Ascending aorta (tissue), 2 donors: ENCODE results near the gene DAAM2. TPM values are rescaled to one million over a fixed set of nuclear protein-coding genes. Genes with fewer than 3 reads are reported as not detected.
A peak's percentile ranks its signal among the peaks of the same experiment; 100 is the strongest.

Source experiments
- DNase-seq, 2 donors: peaks; one replicate each; pipeline ENCODE4 v3.0.0-alpha.2; 2019; ENCODE audit warnings: low spot score in 2 of 2
- H3K27ac ChIP-seq, 2 donors: fragments of 200-600 bp; sonication (generic); one replicate each; pipeline ENCODE4 v1.5.1; 2016 to 2017; ENCODE audit warnings: mild to moderate bottlenecking in 1 of 2
- H3K27me3 ChIP-seq: fragments of 200-600 bp; sonication (generic); one replicate; pipeline ENCODE4 v1.5.1; 2017
- H3K36me3 ChIP-seq, 2 donors: fragments of 200-600 bp; sonication (generic); one replicate each; pipeline ENCODE4 v1.5.1; 2016
- H3K4me1 ChIP-seq, 2 donors: fragments of 200-600 bp; sonication (generic); one replicate each; pipeline ENCODE4 v1.5.1; 2016 to 2017; ENCODE audit warnings: mild to moderate bottlenecking in 1 of 2
- H3K4me3 ChIP-seq, 2 donors: fragments of 200-600 bp; sonication (generic); one replicate each; pipeline ENCODE4 v1.5.1; 2016 to 2017; ENCODE audit warnings: mild to moderate bottlenecking in 1 of 2
- H3K9me3 ChIP-seq, 2 donors: fragments of 200-600 bp; sonication (generic); one replicate each; pipeline ENCODE4 v1.5.1; 2016
- CTCF ChIP-seq, 3 experiments: fragments of 200-600 bp in 2 of 3; fragments of 450-650 bp in 1 of 3; sonication (generic) in 2 of 3; IDR thresholded peaks; one replicate each; pipeline ENCODE4 v1.5.1; 2016 to 2019; ENCODE audit warnings: antibody characterized with exemption in 3 of 3, mild to moderate bottlenecking in 1 of 3, moderate library complexity in 1 of 3
- intact Hi-C: fragments of 100-400 bp; cut with DNase I; formaldehyde crosslinking; loops from one replicate; pipeline ENCODE4 v1.15.1; 2023
- total RNA-seq: library from RNA; depleted of rRNA; stranded (reverse); fragments of >200 nt; gene quantifications from one replicate; pipeline ENCODE4 v1.1.0, GENCODE V29; 2016

The DAAM2 gene
- total RNA-seq, 1 donor from 2014 or later = 44.0 TPM

GRCh38 chr6:39901670-39902069 is 109.5 kb downstream of the DAAM2 start:
- Histone ChIP-seq H3K4me1 (no peaks in the 10 kb centered on the region), H3K36me3 (peaks cover 51 to 81% of the 10 kb centered on the region in 2 donors), H3K4me3 (no peak overlapping the region), H3K27ac (peak overlapping the region; percentile 3 to 16), H3K9me3 (no peaks in the 10 kb centered on the region), H3K27me3 (no peaks in the 10 kb centered on the region)
- no peak for TF ChIP-seq CTCF (IDR thresholded peaks at IDR 0.05)
- DNase-seq = no peak
- intact Hi-C loops = no loop called here

GRCh38 chr6:39902136-39902535 is 110.0 kb downstream of the DAAM2 start:
- H3K27me3 ChIP-seq = no peaks in the 10 kb centered on the region
- DNase-seq = no peak
- peaks cover 50 to 80% of the 10 kb centered on the region in 2 donors for H3K36me3 ChIP-seq
- no peaks in the 10 kb centered on the region for H3K4me1 ChIP-seq
- no peak overlapping the region for H3K4me3 ChIP-seq
- H3K9me3 ChIP-seq = no peaks in the 10 kb centered on the region
- no peak overlapping the region for H3K27ac ChIP-seq
- no peak for TF ChIP-seq CTCF (IDR thresholded peaks at IDR 0.05)
- intact Hi-C loops = no loop called here

- peak overlapping the region in 1 of 2 donors; percentile 11 for H3K27ac ChIP-seq
- H3K9me3 ChIP-seq = no peaks in the 10 kb centered on the region
- intact Hi-C loops = no loop called here
- H3K4me1 ChIP-seq = no peaks in the 10 kb centered on the region
- H3K4me3 ChIP-seq = no peak overlapping the region
- DNase-seq = no peak
- no peak for TF ChIP-seq CTCF (IDR thresholded peaks at IDR 0.05)
- peaks cover 50 to 73% of the 10 kb centered on the region in 2 donors for H3K36me3 ChIP-seq
- H3K27me3 ChIP-seq = no peaks in the 10 kb centered on the region
Observed at GRCh38 chr6:39902786-39903465, 110.8 kb downstream of the DAAM2 start.

- Histone ChIP-seq H3K27me3 (no peaks in the 10 kb centered on the region), H3K9me3 (no peaks in the 10 kb centered on the region), H3K27ac (no peak overlapping the region), H3K36me3 (peaks cover 45 to 73% of the 10 kb centered on the region in 2 donors), H3K4me3 (no peak overlapping the region), H3K4me1 (no peaks in the 10 kb centered on the region)
- intact Hi-C loops = no loop called here
- no peak for DNase-seq
- TF ChIP-seq CTCF (IDR thresholded peaks at IDR 0.05) = no peak
Observed at GRCh38 chr6:39903656-39904055, 111.5 kb downstream of the DAAM2 start.

- H3K4me1 ChIP-seq = no peaks in the 10 kb centered on the region
- no peak overlapping the region for H3K27ac ChIP-seq
- no peaks in the 10 kb centered on the region for H3K9me3 ChIP-seq
- peaks cover 39 to 66% of the 10 kb centered on the region in 2 donors for H3K36me3 ChIP-seq
- no peaks in the 10 kb centered on the region for H3K27me3 ChIP-seq
- intact Hi-C loops = no loop called here
- no peak overlapping the region for H3K4me3 ChIP-seq
- peak in 1 of 3 experiments; percentile 7 for TF ChIP-seq CTCF (IDR thresholded peaks at IDR 0.05)
- DNase-seq = no peak
Observed at GRCh38 chr6:39904946-39905639, 112.9 kb downstream of the DAAM2 start.
